Measurements from ENCODE around the gene CD4. TPM values are rescaled to one million over a fixed set of nuclear protein-coding genes. Genes with fewer than 3 reads are reported as not detected.

The CD4 gene
- total RNA-seq, 6 donors from 2014 or later = 10.5 to 86.6 (median 35.6) TPM

DNA sequence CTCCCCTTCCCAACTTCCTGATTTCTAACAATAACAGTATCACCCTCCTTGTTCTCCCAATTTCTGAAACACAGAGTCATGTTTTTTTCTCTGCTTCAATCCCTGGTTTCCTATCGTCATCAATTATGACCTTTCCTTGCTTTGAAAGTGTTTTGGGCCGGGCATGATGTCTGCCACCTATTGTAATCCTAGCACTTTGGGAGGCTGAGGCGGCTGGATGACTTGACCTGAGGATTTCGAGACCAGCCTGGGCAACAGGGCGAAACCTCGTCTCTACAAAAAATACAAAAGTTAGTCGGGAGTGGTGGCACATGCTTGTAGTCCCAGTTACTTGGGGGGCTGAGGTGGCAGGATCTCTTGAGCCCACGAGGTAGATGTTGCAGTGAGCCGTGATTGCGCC is 19.7 kb downstream of the CD4 start:
- no peak for DNase-seq
- no peak overlapping the region for H3K4me3 ChIP-seq
- TF ChIP-seq POLR2A (IDR thresholded peaks at IDR 0.05) = no peak
- no peak for TF ChIP-seq POLR2AphosphoS5 (IDR thresholded peaks at IDR 0.05)
- no peak for TF ChIP-seq EP300 (IDR thresholded peaks at IDR 0.05)
- TF ChIP-seq, protein P1, sequence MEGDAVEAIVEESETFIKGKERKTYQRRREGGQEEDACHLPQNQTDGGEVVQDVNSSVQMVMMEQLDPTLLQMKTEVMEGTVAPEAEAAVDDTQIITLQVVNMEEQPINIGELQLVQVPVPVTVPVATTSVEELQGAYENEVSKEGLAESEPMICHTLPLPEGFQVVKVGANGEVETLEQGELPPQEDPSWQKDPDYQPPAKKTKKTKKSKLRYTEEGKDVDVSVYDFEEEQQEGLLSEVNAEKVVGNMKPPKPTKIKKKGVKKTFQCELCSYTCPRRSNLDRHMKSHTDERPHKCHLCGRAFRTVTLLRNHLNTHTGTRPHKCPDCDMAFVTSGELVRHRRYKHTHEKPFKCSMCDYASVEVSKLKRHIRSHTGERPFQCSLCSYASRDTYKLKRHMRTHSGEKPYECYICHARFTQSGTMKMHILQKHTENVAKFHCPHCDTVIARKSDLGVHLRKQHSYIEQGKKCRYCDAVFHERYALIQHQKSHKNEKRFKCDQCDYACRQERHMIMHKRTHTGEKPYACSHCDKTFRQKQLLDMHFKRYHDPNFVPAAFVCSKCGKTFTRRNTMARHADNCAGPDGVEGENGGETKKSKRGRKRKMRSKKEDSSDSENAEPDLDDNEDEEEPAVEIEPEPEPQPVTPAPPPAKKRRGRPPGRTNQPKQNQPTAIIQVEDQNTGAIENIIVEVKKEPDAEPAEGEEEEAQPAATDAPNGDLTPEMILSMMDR (IDR thresholded peaks at IDR 0.05) = no peak
- ATAC-seq (ENCODE audit: low FRiP score in 2 of 2) = no peak
- H3K9me3 ChIP-seq = no peaks in the 10 kb centered on the region
- 80 to 88% methylated on average over 10 of the region's 10 CpGs for WGBS, 2 donors
- no peak overlapping the region for H3K27ac ChIP-seq
- no peaks in the 10 kb centered on the region for H3K4me1 ChIP-seq
- H3K27me3 ChIP-seq = no peaks in the 10 kb centered on the region
- no peaks in the 10 kb centered on the region for H3K36me3 ChIP-seq

DNA sequence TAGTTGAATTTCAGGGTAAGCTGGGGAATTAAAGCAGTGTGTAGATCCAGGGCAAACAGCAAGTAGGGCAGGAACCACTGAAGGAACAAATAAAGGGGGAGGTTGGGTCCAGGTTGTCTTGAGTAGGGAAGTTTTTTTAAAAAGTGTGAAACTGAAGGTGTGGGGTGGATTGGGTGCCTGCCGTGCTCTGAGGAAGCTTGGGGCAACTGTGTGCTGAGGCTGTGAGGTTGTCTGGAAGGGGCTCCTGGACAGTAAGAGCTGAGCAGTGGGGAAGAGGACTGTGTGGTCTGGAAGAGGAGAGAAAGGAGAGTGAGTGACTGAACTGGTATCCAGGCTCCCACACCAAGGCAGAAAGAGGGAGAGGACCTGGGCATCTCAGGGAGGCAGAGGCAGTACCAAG is 21.4 kb downstream of the CD4 start:
- no peak for DNase-seq
- Histone ChIP-seq H3K9me3 (no peaks in the 10 kb centered on the region), H3K27me3 (no peaks in the 10 kb centered on the region), H3K4me3 (no peak overlapping the region), H3K4me1 (no peaks in the 10 kb centered on the region), H3K36me3 (no peaks in the 10 kb centered on the region), H3K27ac (no peak overlapping the region)
- no peak for ATAC-seq (ENCODE audit: low FRiP score in 2 of 2)
- 45 to 81% methylated on average over 1 of the region's 1 CpG for WGBS, 2 donors
- TF ChIP-seq POLR2A (IDR thresholded peaks at IDR 0.05) (no peak), POLR2AphosphoS5 (IDR thresholded peaks at IDR 0.05) (no peak), EP300 (IDR thresholded peaks at IDR 0.05) (no peak)
- TF ChIP-seq, protein P1 (IDR thresholded peaks at IDR 0.05) = no peak

DNA sequence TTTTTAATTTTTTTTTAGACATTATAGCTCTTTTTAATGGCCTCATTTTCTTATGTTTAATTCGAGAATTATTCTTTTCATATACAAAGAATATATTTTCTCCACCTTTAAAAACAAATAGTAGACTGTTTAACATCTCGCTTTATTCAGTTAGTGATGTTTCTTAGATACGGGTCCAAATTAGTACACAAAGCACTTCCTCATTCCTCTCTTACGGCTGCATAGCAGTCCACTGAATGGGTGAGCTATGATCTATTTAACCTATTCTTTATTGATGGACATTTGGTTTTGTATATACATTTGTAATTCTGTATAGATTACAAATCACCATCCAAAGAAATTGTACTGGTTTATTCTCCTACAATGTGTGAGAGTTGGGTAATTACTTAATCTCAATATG is 24.0 kb downstream of the CD4 start:
- no peaks in the 10 kb centered on the region for H3K9me3 ChIP-seq
- WGBS, 2 donors = 42 to 49% methylated on average over 4 of the region's 4 CpGs
- DNase-seq = no peak
- H3K4me1 ChIP-seq = no peaks in the 10 kb centered on the region
- H3K36me3 ChIP-seq = peaks cover 0 to 10% (median 1%) of the 10 kb centered on the region in 4 donors
- TF ChIP-seq, protein P1 (IDR thresholded peaks at IDR 0.05) = no peak
- TF ChIP-seq POLR2A (IDR thresholded peaks at IDR 0.05) (no peak), EP300 (IDR thresholded peaks at IDR 0.05) (no peak), POLR2AphosphoS5 (IDR thresholded peaks at IDR 0.05) (no peak)
- H3K27me3 ChIP-seq = no peaks in the 10 kb centered on the region
- no peak overlapping the region for H3K4me3 ChIP-seq
- H3K27ac ChIP-seq = no peak overlapping the region
- no peak for ATAC-seq (ENCODE audit: low FRiP score in 2 of 2)

DNA sequence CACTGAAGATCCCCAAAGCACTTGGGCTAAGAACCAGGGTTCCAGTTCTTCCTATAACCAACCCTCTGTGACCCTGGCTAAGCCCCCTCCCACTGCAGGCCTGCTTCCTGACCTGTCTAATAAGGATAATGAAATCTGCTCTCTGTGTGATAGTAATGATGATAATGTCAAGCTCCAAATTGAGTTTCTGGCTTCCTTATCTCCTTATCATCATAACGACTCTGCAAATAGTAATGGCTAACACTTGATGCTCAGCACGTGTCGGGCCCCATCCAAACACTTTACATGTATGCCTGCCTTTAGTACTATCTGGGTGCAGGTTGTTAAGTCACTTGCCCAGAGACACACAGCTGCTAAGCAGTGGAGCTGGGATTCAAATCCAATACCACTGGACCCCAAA is 27.3 kb downstream of the CD4 start:
- TF ChIP-seq POLR2A (IDR thresholded peaks at IDR 0.05) (no peak), EP300 (IDR thresholded peaks at IDR 0.05) (no peak), POLR2AphosphoS5 (IDR thresholded peaks at IDR 0.05) (no peak)
- TF ChIP-seq, protein P1 (IDR thresholded peaks at IDR 0.05) = no peak
- ATAC-seq (ENCODE audit: low FRiP score in 2 of 2) = no peak

DNA sequence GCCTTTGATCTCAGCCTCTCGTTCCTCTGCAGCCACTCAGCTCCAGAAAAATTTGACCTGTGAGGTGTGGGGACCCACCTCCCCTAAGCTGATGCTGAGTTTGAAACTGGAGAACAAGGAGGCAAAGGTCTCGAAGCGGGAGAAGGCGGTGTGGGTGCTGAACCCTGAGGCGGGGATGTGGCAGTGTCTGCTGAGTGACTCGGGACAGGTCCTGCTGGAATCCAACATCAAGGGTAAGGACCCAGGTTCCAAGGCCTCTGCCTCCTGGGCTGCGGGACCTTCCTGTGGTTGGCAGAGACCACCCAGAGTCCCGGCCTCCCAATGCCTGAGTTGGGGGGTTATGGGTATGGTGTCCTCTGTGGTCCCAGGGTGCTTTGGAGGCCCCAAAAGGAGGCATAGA is 27.8 kb downstream of the CD4 start:
- ATAC-seq (ENCODE audit: low FRiP score in 2 of 2) = no peak
- Histone ChIP-seq H3K4me1 (peaks cover 11 to 14% (median 12%) of the 10 kb centered on the region in 4 donors), H3K4me3 (no peak overlapping the region), H3K36me3 (peaks cover 0 to 10% (median 2%) of the 10 kb centered on the region in 4 donors), H3K9me3 (no peaks in the 10 kb centered on the region), H3K27ac (no peak overlapping the region), H3K27me3 (peaks cover 0 to 2% (median 0%) of the 10 kb centered on the region in 4 donors)
- no peak for DNase-seq
- TF ChIP-seq EP300 (IDR thresholded peaks at IDR 0.05) = no peak
- no peak for TF ChIP-seq POLR2AphosphoS5 (IDR thresholded peaks at IDR 0.05)
- TF ChIP-seq POLR2A (IDR thresholded peaks at IDR 0.05) = no peak
- TF ChIP-seq, protein P1 (IDR thresholded peaks at IDR 0.05) = no peak
- 92 to 93% methylated on average over 8 of the region's 8 CpGs for WGBS, 2 donors

More for the DNA sequence above, 27.3 kb downstream of the CD4 start:
- Histone ChIP-seq H3K9me3 (no peaks in the 10 kb centered on the region), H3K4me3 (no peak overlapping the region), H3K27me3 (no peaks in the 10 kb centered on the region), H3K36me3 (peaks cover 0 to 10% (median 2%) of the 10 kb centered on the region in 4 donors), H3K27ac (no peak overlapping the region), H3K4me1 (peaks cover 6 to 9% (median 7%) of the 10 kb centered on the region in 4 donors)
- WGBS, 2 donors = 41 to 66% methylated on average over 3 of the region's 3 CpGs
- no peak for DNase-seq

All from upper lobe of left lung (tissue), 6 donors.